A673 (cell line): ENCODE data around the gene WDFY4.

ENCODE experiments used
- CTCF ChIP-seq: fragments of 300-800, 200-600 bp; sonication (generic); conservative IDR thresholded peaks from 2 replicates; pipeline ENCODE4 v1.5.1; 2017; ENCODE audit warnings: low read depth, mild to moderate bottlenecking, antibody characterized with exemption, low read length, moderate library complexity, mixed read lengths
- EZH2 ChIP-seq: fragments of 200-600 bp; sonication (generic); IDR thresholded peaks from 2 replicates; pipeline ENCODE4 v1.6.1; 2017; ENCODE audit warnings: borderline replicate concordance, low read depth, mild to moderate bottlenecking, mixed read lengths, antibody characterized with exemption, low read length; ENCODE audit not compliant: poor library complexity, severe bottlenecking

DNA sequence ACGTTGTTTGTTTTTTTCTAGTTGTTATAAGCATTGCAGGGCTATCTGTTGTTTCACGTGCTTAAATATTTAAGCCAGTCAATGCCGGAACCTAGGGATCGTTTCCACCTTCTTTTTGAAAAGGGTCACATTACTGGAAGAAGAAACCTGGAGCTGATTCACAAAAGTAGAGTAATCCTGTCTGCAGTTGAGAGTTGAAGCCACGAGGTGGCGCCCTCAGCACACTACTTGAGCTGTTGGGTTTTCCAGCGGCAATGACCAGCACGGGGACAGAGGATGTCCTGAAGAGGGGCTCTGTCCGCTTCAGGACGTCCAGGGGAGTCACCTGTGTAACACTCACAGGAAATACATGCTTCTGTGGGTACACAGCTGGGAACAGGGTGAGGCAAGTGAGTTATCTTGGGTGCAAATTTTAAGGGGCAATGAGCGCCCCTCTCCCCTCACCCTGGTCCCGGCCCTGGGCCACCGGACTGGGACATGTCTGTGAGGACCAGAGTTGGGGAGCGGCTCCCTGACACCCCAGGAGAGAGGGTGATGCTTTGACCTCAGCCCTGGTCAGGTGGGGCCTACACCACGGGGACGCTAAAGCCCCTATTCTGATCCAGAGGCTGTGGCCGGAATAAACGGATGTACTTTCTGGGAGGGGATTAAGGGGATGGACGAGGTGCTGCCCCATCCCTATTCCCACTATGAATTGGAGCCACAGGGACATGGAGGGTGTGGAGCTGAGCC lies 26.3 kb upstream of the WDFY4 start:
- TF ChIP-seq CTCF = peak; percentile 88
- no peak for TF ChIP-seq EZH2
